ENCODE data around the gene BEGAIN.
A peak's percentile ranks its signal among the peaks of the same experiment; 100 is the strongest.
"Not testable (repeated sequence)": the region's sequence is repeated elsewhere in the genome, so short reads cannot be mapped to it uniquely, and the experiment has no call there.

The BEGAIN gene

DNA sequence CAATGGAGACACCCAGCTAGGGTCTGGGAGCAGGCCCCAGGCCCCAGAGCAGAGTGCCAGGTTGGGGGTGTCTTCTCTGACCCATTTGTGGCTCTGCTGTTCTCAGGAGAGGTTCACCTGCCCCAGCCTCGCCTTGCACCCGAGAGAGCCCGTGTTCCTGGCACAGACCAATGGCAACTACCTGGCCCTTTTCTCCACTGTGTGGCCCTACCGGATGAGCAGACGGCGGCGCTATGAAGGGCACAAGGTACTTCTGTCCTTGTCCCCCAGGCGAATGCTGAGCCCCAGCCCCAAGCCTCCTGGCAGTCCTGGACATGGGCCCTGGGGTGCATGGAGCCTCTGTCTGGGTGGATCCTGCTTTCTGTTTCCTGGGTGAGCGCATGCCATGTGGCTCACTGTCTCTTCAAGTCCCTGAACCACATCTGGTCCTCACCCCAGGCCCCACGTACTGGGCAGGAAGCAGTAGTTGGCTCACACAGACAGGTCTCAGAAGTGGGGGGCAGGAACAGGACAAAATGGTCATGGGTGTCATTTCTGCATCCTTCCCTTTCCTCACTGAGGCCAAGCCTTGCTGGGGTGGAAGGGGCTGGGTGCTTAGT is 58.2 kb downstream of the BEGAIN start:
- H3K36me3 ChIP-seq (replicated peaks) = no peaks in the 10 kb centered on the region
- in situ Hi-C loops (cut with MboI; ENCODE audit: low sequenced_read_pairs) = no loop called here
- no peaks in the 10 kb centered on the region for H3K9me3 ChIP-seq

GRCh38 chr14:100526632-100527031 is 60.6 kb downstream of the BEGAIN start:
- Histone ChIP-seq H3K4me1 (no peaks in the 10 kb centered on the region), H3K36me3 (replicated peaks) (no peaks in the 10 kb centered on the region), H3K9me3 (no peaks in the 10 kb centered on the region), H3K27me3 (ENCODE audit: low read depth) (no peaks in the 10 kb centered on the region), H3K4me3 (no peak overlapping the region)
- in situ Hi-C loops (cut with MboI; ENCODE audit: low sequenced_read_pairs) = no loop called here
- DNase-seq (ENCODE audit: low spot score in 2 of 2) = no peak

More for the DNA sequence above, 58.2 kb downstream of the BEGAIN start:
- Histone ChIP-seq H3K4me1 (no peaks in the 10 kb centered on the region), H3K4me3 (no peak overlapping the region), H3K27me3 (ENCODE audit: low read depth) (no peaks in the 10 kb centered on the region)
- DNase-seq (ENCODE audit: low spot score in 2 of 2) = peak in 1 of 2 experiments; percentile 6

- H3K27me3 ChIP-seq (ENCODE audit: low read depth) = no peaks in the 10 kb centered on the region
- H3K4me3 ChIP-seq = no peak overlapping the region
- no peak for DNase-seq (ENCODE audit: low spot score in 2 of 2)
- in situ Hi-C loops (cut with MboI; ENCODE audit: low sequenced_read_pairs) = no loop called here
- H3K36me3 ChIP-seq (replicated peaks) = no peaks in the 10 kb centered on the region
- no peaks in the 10 kb centered on the region for H3K9me3 ChIP-seq
- no peaks in the 10 kb centered on the region for H3K4me1 ChIP-seq
Measured at GRCh38 chr14:100526057-100526456, 61.2 kb downstream of the BEGAIN start.

DNA sequence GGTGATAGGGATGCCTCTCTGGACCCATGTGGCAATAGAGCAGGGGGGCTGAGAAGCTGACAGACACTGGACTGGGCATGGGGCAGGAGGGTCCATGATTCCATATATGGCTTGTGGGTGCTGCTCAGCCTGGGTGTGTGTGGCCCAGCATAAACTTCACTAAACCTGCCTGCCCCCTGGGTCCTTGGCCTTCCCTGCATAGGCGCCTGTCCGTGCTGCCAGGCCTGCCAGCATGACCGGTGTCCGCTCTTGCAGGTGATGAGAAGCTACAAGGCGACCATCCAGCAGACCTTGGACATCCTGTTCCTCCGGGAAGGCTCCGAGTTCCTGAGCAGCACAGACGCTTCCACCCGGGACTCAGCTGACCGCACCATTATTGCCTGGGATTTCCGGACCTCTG is 61.6 kb downstream of the BEGAIN start:
- Histone ChIP-seq H3K36me3 (replicated peaks) (no peaks in the 10 kb centered on the region), H3K4me1 (no peaks in the 10 kb centered on the region), H3K27me3 (ENCODE audit: low read depth) (no peaks in the 10 kb centered on the region), H3K9me3 (no peaks in the 10 kb centered on the region), H3K4me3 (no peak overlapping the region)
- in situ Hi-C loops (cut with MboI; ENCODE audit: low sequenced_read_pairs) = no loop called here
- peak in 1 of 2 experiments; percentile 4 for DNase-seq (ENCODE audit: low spot score in 2 of 2)

GRCh38 chr14:100524933-100525243 is 62.3 kb downstream of the BEGAIN start:
- no peaks in the 10 kb centered on the region for H3K4me1 ChIP-seq
- H3K27me3 ChIP-seq (ENCODE audit: low read depth) = no peaks in the 10 kb centered on the region
- peak; percentile 32 to 76 for DNase-seq (ENCODE audit: low spot score in 2 of 2)
- no peak overlapping the region for H3K4me3 ChIP-seq
- H3K36me3 ChIP-seq (replicated peaks) = no peaks in the 10 kb centered on the region
- H3K9me3 ChIP-seq = no peaks in the 10 kb centered on the region
- in situ Hi-C loops (cut with MboI; ENCODE audit: low sequenced_read_pairs) = no loop called here

GRCh38 chr14:100524233-100524932 is 62.8 kb downstream of the BEGAIN start:
- no peaks in the 10 kb centered on the region for H3K9me3 ChIP-seq
- no peaks in the 10 kb centered on the region for H3K27me3 ChIP-seq (ENCODE audit: low read depth)
- no peak for DNase-seq (ENCODE audit: low spot score in 2 of 2)
- no peak overlapping the region for H3K4me3 ChIP-seq
- no peaks in the 10 kb centered on the region for H3K36me3 ChIP-seq (replicated peaks)
- in situ Hi-C loops (cut with MboI; ENCODE audit: low sequenced_read_pairs) = no loop called here
- no peaks in the 10 kb centered on the region for H3K4me1 ChIP-seq

DNA sequence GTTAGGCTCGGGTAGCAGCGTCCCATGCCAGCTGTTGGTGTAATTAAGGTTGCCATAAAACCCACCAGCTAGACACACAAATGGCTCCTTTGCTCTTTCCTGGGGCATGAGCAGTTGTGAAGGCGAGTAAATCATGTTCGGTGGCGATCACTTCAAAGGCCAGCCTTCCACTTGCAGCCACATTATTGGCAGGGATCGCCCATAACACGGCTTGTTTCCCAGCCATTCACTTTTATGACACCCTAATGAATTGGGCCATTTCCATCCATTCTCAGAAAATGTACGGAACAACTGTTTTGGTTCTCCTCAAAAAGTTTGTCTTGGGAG is 63.4 kb downstream of the BEGAIN start:
- Histone ChIP-seq H3K4me1 (no peaks in the 10 kb centered on the region), H3K9me3 (no peaks in the 10 kb centered on the region), H3K4me3 (no peak overlapping the region), H3K36me3 (replicated peaks) (no peaks in the 10 kb centered on the region), H3K27me3 (ENCODE audit: low read depth) (no peaks in the 10 kb centered on the region)
- no peak for DNase-seq (ENCODE audit: low spot score in 2 of 2)
- in situ Hi-C loops (cut with MboI; ENCODE audit: low sequenced_read_pairs) = no loop called here

- Histone ChIP-seq H3K4me1 (no peaks in the 10 kb centered on the region), H3K4me3 (no peak overlapping the region), H3K27me3 (ENCODE audit: low read depth) (no peaks in the 10 kb centered on the region), H3K9me3 (no peaks in the 10 kb centered on the region), H3K36me3 (replicated peaks) (no peaks in the 10 kb centered on the region)
- in situ Hi-C loops (cut with MboI; ENCODE audit: low sequenced_read_pairs) = no loop called here
- no peak for DNase-seq (ENCODE audit: low spot score in 2 of 2)
Measured at GRCh38 chr14:100523131-100523842, 63.9 kb downstream of the BEGAIN start.

DNA sequence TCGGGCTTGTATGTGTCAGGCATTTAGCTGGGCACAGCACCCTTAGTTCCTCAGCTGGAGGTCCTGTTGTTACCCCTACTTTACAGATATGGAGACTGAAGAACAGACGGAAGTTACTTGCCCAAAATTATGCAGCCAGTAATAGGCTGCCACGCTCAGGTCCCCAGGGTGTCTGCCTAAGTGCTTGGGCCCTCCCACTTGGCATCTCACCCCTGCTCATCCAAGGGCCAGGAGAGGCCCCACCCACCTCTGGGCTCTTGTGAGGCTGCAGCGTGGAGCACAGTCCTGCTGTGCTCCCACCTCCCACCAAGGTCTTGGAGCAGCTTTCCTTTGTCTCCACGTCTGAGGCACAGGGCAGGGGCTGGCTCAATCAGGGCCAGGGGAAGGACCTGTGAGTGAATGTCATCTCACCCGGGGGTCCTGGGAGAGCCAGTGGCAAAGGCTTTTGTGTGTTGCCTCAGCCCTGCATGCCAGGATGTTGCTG is 64.6 kb downstream of the BEGAIN start:
- H3K27me3 ChIP-seq (ENCODE audit: low read depth) = no peaks in the 10 kb centered on the region
- no peak overlapping the region for H3K4me3 ChIP-seq
- H3K4me1 ChIP-seq = no peaks in the 10 kb centered on the region
- no peak for DNase-seq (ENCODE audit: low spot score in 2 of 2)
- H3K9me3 ChIP-seq = no peaks in the 10 kb centered on the region
- in situ Hi-C loops (cut with MboI; ENCODE audit: low sequenced_read_pairs) = no loop called here
- H3K36me3 ChIP-seq (replicated peaks) = no peaks in the 10 kb centered on the region

DNA sequence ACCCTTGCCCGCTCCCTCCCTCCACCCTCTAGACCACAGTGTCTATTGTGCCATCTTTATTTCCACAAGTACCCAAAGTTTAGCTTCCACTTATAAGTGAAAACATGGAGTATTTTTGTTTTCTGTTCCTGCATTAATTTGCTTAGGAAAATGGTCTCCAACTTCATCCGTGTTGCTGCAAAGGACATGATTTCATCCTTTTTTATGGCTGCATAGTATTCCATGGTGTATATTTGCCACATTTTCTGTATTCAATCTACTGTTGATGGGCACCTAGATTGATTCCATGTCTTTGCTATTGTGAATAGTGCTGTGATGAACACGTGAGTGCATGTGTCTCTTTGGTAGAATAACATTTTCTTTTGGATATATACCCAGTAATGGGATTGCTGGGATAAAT is 81.2 kb downstream of the BEGAIN start:
- DNase-seq (ENCODE audit: low spot score in 2 of 2); H3K4me1 ChIP-seq; H3K36me3 ChIP-seq (replicated peaks); H3K9me3 ChIP-seq; in situ Hi-C loops (cut with MboI; ENCODE audit: low sequenced_read_pairs); H3K27me3 ChIP-seq (ENCODE audit: low read depth); H3K4me3 ChIP-seq: not testable (repeated sequence)

DNA sequence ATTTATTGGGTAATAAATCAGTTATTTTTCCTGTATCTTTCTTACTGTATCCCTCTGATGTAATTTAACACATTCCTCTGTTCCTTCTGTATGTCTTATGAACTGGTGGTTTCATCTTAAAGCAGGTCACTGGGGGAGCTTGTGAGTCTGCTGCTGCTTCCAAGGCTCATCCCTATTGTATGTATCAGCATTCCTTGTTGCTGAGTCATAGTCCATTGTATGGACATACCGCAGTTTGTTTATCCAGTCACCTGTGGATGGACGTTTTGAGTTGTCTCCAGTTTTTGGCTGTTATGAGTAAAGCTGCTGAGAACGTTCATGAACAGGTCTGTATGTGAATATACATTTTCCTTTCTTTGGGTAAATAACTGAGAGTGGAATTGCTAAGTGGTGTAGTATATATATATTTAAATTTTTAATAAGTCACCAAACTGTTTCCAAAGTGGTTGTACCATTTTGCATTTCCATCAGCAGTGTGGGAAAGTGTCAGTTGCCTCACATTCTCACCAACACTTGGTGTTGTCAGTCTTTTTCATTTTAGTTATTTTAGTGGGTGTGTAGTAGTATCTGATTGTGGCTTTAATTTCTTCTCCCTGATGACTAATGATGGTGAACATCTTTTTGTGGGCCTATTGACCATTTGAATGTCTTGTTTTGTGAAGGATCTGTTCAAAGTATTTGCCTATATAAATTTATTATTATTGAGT is 82.7 kb downstream of the BEGAIN start:
- in situ Hi-C loops (cut with MboI; ENCODE audit: low sequenced_read_pairs) = no loop called here
- no peaks in the 10 kb centered on the region for H3K4me1 ChIP-seq
- no peaks in the 10 kb centered on the region for H3K36me3 ChIP-seq (replicated peaks)
- H3K27me3 ChIP-seq (ENCODE audit: low read depth) = no peaks in the 10 kb centered on the region
- no peak for DNase-seq (ENCODE audit: low spot score in 2 of 2)
- no peak overlapping the region for H3K4me3 ChIP-seq
- H3K9me3 ChIP-seq = no peaks in the 10 kb centered on the region

- in situ Hi-C loops (cut with MboI; ENCODE audit: low sequenced_read_pairs) = no loop called here
- Histone ChIP-seq H3K27me3 (ENCODE audit: low read depth) (no peaks in the 10 kb centered on the region), H3K36me3 (replicated peaks) (no peaks in the 10 kb centered on the region), H3K4me1 (no peaks in the 10 kb centered on the region), H3K4me3 (no peak overlapping the region), H3K9me3 (no peaks in the 10 kb centered on the region)
- DNase-seq (ENCODE audit: low spot score in 2 of 2) = no peak
Measured at GRCh38 chr14:100503251-100503650, 84.0 kb downstream of the BEGAIN start.

DNA sequence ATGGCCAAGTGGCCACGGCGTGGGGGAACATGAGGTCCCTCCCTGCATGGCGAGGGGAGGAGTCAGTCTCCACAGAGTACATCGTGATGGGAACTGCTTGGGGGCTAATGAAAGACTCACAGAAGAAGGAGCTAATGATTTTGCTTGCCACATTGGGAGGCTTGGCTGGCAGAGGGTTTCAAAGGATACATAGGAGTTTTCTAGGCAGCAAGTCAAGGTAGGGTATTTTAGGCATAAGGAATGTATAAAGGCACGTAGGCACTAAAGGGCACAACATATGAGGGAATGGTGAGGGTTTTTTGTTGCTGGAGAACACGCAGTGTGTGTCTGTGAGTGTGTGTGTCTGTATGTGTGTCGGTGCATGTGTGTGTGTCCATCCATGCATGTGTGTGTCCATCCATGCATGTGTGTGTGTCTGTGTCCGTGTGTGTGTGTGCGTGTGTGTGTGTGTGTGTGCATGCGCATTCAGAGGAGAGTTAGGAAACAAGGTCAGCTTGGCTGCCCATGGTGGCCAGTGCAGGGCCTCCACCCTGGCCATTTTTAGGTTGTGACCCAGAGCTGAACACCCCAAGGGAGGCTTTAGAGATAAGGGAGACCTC is 84.5 kb downstream of the BEGAIN start:
- H3K4me1 ChIP-seq = no peaks in the 10 kb centered on the region
- H3K27me3 ChIP-seq (ENCODE audit: low read depth) = no peaks in the 10 kb centered on the region
- DNase-seq (ENCODE audit: low spot score in 2 of 2) = no peak
- no peaks in the 10 kb centered on the region for H3K36me3 ChIP-seq (replicated peaks)
- H3K4me3 ChIP-seq = no peak overlapping the region
- H3K9me3 ChIP-seq = no peaks in the 10 kb centered on the region
- in situ Hi-C loops (cut with MboI; ENCODE audit: low sequenced_read_pairs) = no loop called here

DNA sequence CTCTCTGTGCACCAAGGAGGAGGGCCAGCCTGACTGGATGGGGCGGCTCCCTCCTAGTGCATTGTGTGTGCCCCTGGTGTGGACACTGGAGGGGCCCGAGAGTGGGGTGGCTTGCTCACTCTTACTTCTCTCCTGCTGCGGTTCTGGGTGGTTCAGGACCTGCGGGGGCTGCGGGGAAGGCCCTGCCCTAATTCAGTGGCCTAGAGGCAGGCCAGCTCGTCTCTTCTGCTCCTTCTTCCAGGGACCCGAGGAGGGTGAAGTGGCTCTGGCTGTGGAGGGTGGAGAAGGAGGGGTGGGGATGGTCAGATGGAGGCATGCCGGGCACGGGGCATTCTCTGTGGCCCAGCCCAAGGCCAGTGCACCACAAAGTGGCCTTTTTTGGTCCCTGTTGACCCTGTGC is 87.1 kb downstream of the BEGAIN start:
- Histone ChIP-seq H3K36me3 (replicated peaks) (no peaks in the 10 kb centered on the region), H3K4me3 (no peak overlapping the region), H3K27me3 (ENCODE audit: low read depth) (no peaks in the 10 kb centered on the region), H3K9me3 (no peaks in the 10 kb centered on the region), H3K4me1 (no peaks in the 10 kb centered on the region)
- no peak for DNase-seq (ENCODE audit: low spot score in 2 of 2)
- in situ Hi-C loops (cut with MboI; ENCODE audit: low sequenced_read_pairs) = no loop called here

All from HAP-1 (cell line).